ENCODE results near the gene ZFHX3.

GRCh38 chr16:72923757-72924156, 124.2 kb downstream of the ZFHX3 start:
- no peak for TF ChIP-seq ELF4 (IDR thresholded peaks at IDR 0.05)
- TF ChIP-seq SP1 (IDR thresholded peaks at IDR 0.05) = no peak
